Activated CD4-positive, alpha-beta T cell treated with anti-CD3 and anti-CD28 coated beads for 4 hours (primary cell): Measurements from ENCODE around the gene SLC23A3.
A peak's percentile ranks its signal among the peaks of the same experiment; 100 is the strongest.
"Not testable (repeated sequence)": the region's sequence is repeated elsewhere in the genome, so short reads cannot be mapped to it uniquely, and the experiment has no call there.

ENCODE experiments used
- DNase-seq, 2 donors: peaks; one replicate each; pipeline ENCODE4 v3.0.0-alpha.2; 2020

SLC23A3 gene

GRCh38 chr2:219204425-219205164 lies 34.8 kb upstream of the SLC23A3 start:
- no peak for DNase-seq

GRCh38 chr2:219201331-219201730 lies 31.5 kb upstream of the SLC23A3 start:
- not testable (repeated sequence) for DNase-seq

GRCh38 chr2:219200502-219201326 lies 30.9 kb upstream of the SLC23A3 start:
- not testable (repeated sequence) for DNase-seq

GRCh38 chr2:219199470-219200211 lies 29.8 kb upstream of the SLC23A3 start:
- no peak for DNase-seq

- DNase-seq = no peak
Measured at GRCh38 chr2:219198974-219199373, 29.1 kb upstream of the SLC23A3 start.

GRCh38 chr2:219197388-219197787 lies 27.6 kb upstream of the SLC23A3 start:
- no peak for DNase-seq

GRCh38 chr2:219186754-219187456 lies 17.1 kb upstream of the SLC23A3 start:
- DNase-seq = no peak

- DNase-seq = no peak
Measured at GRCh38 chr2:219184121-219184520, 14.3 kb upstream of the SLC23A3 start.

- DNase-seq = no peak
Measured at GRCh38 chr2:219183151-219183772, 13.4 kb upstream of the SLC23A3 start.

GRCh38 chr2:219182331-219183150 lies 12.7 kb upstream of the SLC23A3 start:
- no peak for DNase-seq

GRCh38 chr2:219181531-219181930 lies 11.7 kb upstream of the SLC23A3 start:
- no peak for DNase-seq

- no peak for DNase-seq
Measured at GRCh38 chr2:219180961-219181360, 11.1 kb upstream of the SLC23A3 start.

GRCh38 chr2:219179601-219180465 lies 10.0 kb upstream of the SLC23A3 start:
- no peak for DNase-seq

GRCh38 chr2:219178377-219179175 lies 8.7 kb upstream of the SLC23A3 start:
- peak in 1 of 2 donors; percentile 37 for DNase-seq

- DNase-seq = peak; percentile 67 to 81
Measured at GRCh38 chr2:219177552-219178376, 7.9 kb upstream of the SLC23A3 start, which contains the start of gene RETREG2. RETREG2 (plus strand) TSS chr2:219178275; CDS start chr2:219178353, 78 bp downstream.

- DNase-seq = peak; percentile 79 to 82
Measured at GRCh38 chr2:219176818-219177551, 7.2 kb upstream of the SLC23A3 start, which contains the start of gene CNPPD1. CNPPD1 (minus strand) TSS chr2:219176925; CDS start chr2:219176828, 97 bp downstream.
